Fibroblast of villous mesenchyme (primary cell): ENCODE results near the gene AATK. TPM values are rescaled to one million over a fixed set of nuclear protein-coding genes. Genes with fewer than 3 reads are reported as not detected.
"Not testable (repeated sequence)": the region's sequence is repeated elsewhere in the genome, so short reads cannot be mapped to it uniquely, and the experiment has no call there.

Source experiments
- DNase-seq: peaks from one replicate; pipeline ENCODE4 v3.0.0-alpha.2; 2010; ENCODE audit warnings: low read depth
- H3K4me3 ChIP-seq: 2 replicates; pipeline ENCODE4 v1.5.1; 2011; ENCODE audit warnings: low read depth, mild to moderate bottlenecking, low read length
- total RNA-seq: library from RNA; depleted of rRNA; stranded (reverse); fragments of >200 nt; gene quantifications from 2 replicates; pipeline ENCODE4 v1.2.3, GENCODE V29; 2012
- TF ChIP-seq, protein P1 (sequence below): IDR thresholded peaks from 2 replicates; pipeline ENCODE4 v1.5.1; 2012; ENCODE audit warnings: low read depth, mild to moderate bottlenecking, low read length; ENCODE audit not compliant: insufficient read depth

AATK gene
- total RNA-seq, 1 donor: under 0.01 TPM

DNA sequence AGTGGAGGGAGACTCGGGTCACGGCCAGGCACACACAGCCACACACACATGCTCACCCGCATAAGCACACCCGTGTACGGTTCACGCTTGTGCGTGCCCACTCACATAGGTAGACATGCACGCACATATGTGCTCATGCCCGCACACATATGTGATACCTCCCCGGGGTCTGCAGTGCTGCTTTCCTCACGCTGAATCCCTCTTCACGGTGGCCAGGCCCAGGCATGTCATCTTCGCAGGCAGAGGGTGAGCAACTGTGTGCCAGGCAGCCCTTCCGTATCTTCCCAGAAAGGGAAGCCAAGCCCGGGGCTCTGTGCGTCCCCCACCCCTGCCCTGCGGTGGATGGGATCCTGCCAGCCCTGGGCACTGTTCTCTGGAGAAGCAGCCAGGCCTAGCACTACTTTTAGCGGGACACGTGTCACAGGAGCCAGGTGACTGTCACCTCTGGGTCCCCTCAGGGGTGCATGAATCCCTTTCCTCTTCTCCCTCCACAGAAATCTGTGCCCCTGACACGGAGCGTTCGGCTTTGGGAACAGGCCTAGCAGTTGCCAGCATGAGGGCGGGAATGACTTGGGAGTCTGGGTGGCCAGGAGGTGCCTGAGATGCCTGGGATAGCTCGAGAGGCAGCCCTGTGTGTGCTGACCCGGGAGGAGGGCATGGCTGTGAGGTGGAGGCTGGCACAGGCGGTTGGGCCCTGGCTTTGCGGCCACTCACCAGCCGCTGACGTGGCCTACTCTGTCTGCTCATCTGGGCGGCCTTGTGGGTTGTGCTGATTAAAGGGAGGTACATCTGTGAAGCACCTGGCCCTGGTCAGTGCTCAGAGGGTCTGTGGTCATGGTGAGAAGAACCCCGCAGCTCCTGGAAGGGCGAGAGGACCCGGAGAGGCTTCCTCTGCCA lies 83.6 kb downstream of the AATK start:
- no peak overlapping the region for H3K4me3 ChIP-seq
- DNase-seq: no peak
- TF ChIP-seq, protein P1, sequence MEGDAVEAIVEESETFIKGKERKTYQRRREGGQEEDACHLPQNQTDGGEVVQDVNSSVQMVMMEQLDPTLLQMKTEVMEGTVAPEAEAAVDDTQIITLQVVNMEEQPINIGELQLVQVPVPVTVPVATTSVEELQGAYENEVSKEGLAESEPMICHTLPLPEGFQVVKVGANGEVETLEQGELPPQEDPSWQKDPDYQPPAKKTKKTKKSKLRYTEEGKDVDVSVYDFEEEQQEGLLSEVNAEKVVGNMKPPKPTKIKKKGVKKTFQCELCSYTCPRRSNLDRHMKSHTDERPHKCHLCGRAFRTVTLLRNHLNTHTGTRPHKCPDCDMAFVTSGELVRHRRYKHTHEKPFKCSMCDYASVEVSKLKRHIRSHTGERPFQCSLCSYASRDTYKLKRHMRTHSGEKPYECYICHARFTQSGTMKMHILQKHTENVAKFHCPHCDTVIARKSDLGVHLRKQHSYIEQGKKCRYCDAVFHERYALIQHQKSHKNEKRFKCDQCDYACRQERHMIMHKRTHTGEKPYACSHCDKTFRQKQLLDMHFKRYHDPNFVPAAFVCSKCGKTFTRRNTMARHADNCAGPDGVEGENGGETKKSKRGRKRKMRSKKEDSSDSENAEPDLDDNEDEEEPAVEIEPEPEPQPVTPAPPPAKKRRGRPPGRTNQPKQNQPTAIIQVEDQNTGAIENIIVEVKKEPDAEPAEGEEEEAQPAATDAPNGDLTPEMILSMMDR: no peak

DNA sequence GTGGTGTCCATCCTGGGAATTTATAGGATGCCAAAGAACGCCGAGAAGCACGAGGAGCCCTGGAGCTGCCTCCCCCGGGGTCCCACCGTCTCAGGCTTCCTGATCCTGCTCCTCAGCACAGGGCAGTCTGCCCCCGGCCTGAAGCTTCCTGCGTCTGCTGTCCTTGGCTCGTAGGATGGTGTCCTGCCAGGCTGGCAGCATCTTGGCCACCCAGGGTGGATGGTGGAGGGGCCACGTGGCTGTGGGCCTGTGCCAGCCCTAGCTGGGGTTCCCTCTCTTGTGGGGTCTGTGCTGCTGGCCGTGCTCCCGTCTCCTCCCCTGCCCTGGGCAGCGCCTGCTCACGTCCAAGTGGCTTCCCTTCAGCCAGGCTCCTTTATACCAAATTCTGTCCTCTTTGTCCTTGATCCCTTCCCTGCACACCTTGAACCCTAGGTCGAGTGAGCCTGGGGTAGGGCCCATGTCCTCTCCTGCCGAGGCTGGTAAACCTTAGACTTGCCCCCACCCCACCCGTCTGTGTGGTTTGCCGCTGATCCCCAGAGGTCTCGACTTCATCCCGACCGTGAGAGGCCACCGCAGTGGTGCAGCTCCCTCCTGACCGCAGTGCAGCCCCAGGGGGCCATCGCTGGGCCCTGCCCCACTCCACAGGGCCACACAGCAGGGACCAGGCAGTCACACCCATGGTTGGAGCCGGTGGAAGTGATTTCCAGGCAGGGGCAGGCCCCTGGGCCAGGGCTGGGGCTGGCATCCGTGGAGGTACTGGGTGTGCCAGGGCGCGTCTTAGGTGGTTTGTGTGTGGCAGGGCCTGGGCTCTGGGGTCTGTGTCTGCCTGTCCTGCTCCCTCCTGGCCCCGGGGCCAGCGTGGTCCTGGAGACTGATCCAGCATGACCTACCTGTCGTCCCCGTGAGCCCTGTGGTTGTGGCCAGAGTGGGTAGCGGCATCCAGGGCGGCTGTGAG lies 84.5 kb downstream of the AATK start:
- H3K4me3 ChIP-seq: no peak overlapping the region
- no peak for DNase-seq
- TF ChIP-seq, protein P1: no peak

DNA sequence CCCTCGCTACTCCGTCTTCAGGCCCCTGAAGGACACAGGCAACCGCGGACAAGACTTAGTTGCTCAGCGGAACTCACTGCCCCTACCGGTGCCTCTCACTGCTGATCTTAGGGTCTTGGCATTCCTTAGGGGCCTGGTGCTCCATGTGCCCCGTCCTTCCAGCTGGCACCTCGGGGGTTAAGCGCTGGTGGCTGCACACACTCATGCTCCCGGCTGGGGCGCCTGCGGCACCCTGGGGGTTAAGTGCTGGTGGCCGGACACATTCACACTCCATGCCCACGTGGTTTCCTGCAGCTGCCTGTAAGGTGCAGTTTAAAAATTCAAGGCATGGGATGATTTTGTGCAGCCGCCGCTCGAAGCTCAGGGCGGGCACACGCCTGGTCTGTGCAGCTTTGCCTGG lies 86.0 kb downstream of the AATK start:
- no peak overlapping the region for H3K4me3 ChIP-seq
- TF ChIP-seq, protein P1: no peak
- no peak for DNase-seq

DNA sequence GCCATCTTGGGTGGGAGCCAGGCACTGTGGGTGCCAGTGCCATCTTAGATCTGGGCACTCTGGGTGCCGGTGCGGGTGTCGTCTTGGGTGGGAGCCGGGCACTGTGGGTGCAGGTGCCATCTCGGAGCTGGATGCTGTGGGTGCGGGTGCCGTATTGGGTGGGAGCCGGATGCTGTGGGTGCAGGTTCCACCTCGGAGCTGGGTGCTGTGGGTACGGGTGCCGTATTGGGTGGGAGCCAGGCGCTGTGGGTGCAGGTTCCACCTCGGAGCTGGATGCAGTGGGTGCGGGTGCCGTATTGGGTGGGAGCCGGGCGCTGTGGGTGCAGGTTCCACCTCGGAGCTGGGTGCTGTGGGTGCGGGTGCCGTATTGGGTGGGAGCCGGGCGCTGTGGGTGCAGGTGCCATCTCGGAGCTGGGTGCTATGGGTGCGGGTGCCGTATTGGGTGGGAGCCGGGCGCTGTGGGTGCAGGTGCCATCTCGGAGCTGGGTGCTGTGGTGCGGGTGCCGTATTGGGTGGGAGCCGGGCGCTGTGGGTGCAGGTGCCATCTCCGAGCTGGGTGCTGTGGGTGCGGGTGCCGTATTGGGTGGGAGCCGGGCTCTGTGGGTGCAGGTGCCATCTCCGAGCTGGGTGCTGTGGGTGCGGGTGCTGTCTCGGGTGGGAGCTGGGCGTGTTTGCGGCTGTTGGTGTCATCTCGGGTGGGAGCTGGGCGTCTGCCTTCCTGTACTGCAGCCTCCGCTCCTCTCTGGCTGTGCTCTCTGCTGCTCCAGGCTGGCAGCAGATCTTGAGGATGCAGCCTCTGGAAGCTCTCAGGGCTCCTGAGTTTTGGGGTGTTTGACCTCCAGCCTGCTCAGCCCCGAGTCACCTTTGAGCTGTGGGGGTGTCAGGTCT lies 87.8 kb downstream of the AATK start:
- H3K4me3 ChIP-seq, DNase-seq: not testable (repeated sequence)

DNA sequence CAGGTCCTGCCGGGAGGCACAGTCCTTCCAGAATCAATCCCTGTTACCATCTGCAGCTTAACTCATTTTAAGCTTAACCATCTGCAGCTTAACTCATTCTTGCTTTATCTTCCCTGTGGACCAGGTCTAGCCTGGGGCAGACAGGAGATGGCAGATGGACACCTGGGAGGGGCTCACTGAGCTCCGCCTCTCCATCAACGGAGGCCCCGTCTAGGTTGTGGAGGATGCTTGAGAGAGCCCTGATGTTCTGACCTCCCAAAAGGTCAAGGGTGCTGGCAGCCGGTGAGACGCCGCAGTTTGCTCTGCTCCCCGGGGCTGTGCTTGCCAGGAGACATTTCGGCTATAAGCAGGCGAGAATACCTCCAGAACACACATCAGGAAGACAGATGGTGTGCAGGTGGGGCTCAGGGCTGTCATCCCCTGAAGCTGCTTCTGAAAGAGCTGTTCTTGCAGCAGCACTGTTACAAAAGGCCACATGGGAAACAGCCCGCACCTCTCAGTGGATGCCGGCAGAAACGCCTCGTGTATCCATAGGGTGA lies 89.8 kb downstream of the AATK start:
- DNase-seq: no peak
- H3K4me3 ChIP-seq: no peak overlapping the region
- TF ChIP-seq, protein P1: no peak

DNA sequence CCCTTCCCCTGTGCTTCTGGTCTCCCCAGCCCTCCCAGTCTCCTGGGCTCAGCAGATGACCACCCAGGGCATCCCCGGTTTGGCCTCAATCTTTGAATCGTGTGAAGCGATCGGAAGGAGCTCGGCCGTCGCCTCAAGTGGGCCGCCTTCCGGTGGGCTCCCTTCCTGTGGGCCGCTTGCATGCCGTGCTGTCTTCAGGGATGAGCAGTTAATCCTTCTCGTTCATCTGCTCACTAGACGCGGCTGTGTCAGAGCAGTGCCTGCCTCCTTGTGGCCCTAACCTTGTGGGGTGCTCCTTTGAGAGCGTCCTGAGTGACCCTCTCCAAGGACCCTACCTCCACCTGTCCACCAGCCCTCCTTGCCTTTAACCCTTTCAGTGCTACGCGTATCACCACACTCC lies 90.7 kb downstream of the AATK start:
- TF ChIP-seq, protein P1: no peak
- H3K4me3 ChIP-seq: no peak overlapping the region
- DNase-seq: no peak
